ENCODE results near the gene CAMKMT. TPM values are rescaled to one million over a fixed set of nuclear protein-coding genes. Genes with fewer than 3 reads are reported as not detected.

Gene CAMKMT
- total RNA-seq, 1 experiment from 2014 or later = 17.4 TPM

- H4K20me1 ChIP-seq (ENCODE audit: control insufficient read depth, insufficient read depth, insufficient read length) = no peaks in the 10 kb centered on the region
Observed at GRCh38 chr2:44671276-44671675, 309.5 kb downstream of the CAMKMT start.

More at GRCh38 chr2:44671276-44671675, 309.5 kb downstream of the CAMKMT start:
- no peak overlapping the region for H4K8ac ChIP-seq (replicated peaks; ENCODE audit: insufficient read length, low read depth, low read length)
- peak overlapping the region; percentile 23 for H3K18ac ChIP-seq (ENCODE audit: insufficient read length, low read depth, low read length)
- peak overlapping the region; percentile 95; the same call in 1 of the 2 replicates for H2BK15ac ChIP-seq (ENCODE audit: low read depth, low read length)
- no peaks in the 10 kb centered on the region for H3K27me3 ChIP-seq (ENCODE audit: insufficient read depth, low read length)
- H3K27me3 Mint-ChIP-seq (ENCODE audit: low read depth) = no peaks in the 10 kb centered on the region
- H2BK20ac ChIP-seq (ENCODE audit: low read depth, low read length, poor library complexity, severe bottlenecking) = no peak overlapping the region
- no peaks in the 10 kb centered on the region for H3K23me2 ChIP-seq (ENCODE audit: insufficient read length, low read depth, low read length, poor library complexity, severe bottlenecking)
- no peak overlapping the region for H2BK12ac ChIP-seq (ENCODE audit: insufficient read length, low read depth, low read length)
- H3K4me1 Mint-ChIP-seq = peaks cover 15 to 20% of the 10 kb centered on the region in 2 experiments
- H2AFZ ChIP-seq (ENCODE audit: low read length) = no peak overlapping the region
- no peak overlapping the region for H2BK120ac ChIP-seq (ENCODE audit: low read depth, low read length, poor library complexity, severe bottlenecking)
- no peak overlapping the region for H3K9ac ChIP-seq (ENCODE audit: extremely low read depth, insufficient read length, low read length)
- no peak overlapping the region; a peak in 1 of 7 replicates for H3K27ac Mint-ChIP-seq
- no peak overlapping the region for H4K91ac ChIP-seq (ENCODE audit: insufficient read length, low read depth, low read length)
- no peaks in the 10 kb centered on the region for H3K79me1 ChIP-seq (ENCODE audit: insufficient read depth, low read depth, low read length, poor library complexity, severe bottlenecking)
- no peaks in the 10 kb centered on the region for H3K9me3 ChIP-seq (ENCODE audit: control insufficient read depth, low read depth, low read length)
- H4K5ac ChIP-seq (ENCODE audit: insufficient read length, low read depth, low read length) = no peak overlapping the region
- H3K79me2 ChIP-seq (ENCODE audit: insufficient read depth, low read length) = no peaks in the 10 kb centered on the region
- WGBS (ENCODE audit: extremely low coverage, insufficient read length, low lambda C conversion rate) = no CpG with 5 or more reads among the region's 2 CpGs
- H2AK5ac ChIP-seq (ENCODE audit: insufficient read length, low read length) = no peak overlapping the region
- H3K9me3 Mint-ChIP-seq = no peaks in the 10 kb centered on the region
- no peak overlapping the region for H3K27ac ChIP-seq (ENCODE audit: insufficient read length, low read depth, low read length)
- DNase-seq = no peak
- no peak overlapping the region for H3K4me2 ChIP-seq (ENCODE audit: insufficient read depth, insufficient read length, low read length)
- no peak overlapping the region for H3K4me3 Mint-ChIP-seq
- no peak overlapping the region; the same call in 1 of the 2 replicates for H3K14ac ChIP-seq (ENCODE audit: insufficient read depth, low read length)
- peaks cover 2% of the 10 kb centered on the region; the same call in 1 of the 2 replicates for H3K4me1 ChIP-seq (ENCODE audit: insufficient read depth, low read length)
- no peak overlapping the region for H2BK5ac ChIP-seq (ENCODE audit: insufficient read length, low read length)
- no peak overlapping the region for H3K4ac ChIP-seq (ENCODE audit: low read depth, low read length)
- no peak overlapping the region for H3T11ph ChIP-seq (ENCODE audit: low read length)
- no peak overlapping the region for H3K23ac ChIP-seq (ENCODE audit: insufficient read length, low read depth, low read length)
- no peaks in the 10 kb centered on the region for H3K36me3 Mint-ChIP-seq (ENCODE audit: insufficient read depth in 1 of 3, low read depth in 3 of 3)
- TF ChIP-seq, protein P1, sequence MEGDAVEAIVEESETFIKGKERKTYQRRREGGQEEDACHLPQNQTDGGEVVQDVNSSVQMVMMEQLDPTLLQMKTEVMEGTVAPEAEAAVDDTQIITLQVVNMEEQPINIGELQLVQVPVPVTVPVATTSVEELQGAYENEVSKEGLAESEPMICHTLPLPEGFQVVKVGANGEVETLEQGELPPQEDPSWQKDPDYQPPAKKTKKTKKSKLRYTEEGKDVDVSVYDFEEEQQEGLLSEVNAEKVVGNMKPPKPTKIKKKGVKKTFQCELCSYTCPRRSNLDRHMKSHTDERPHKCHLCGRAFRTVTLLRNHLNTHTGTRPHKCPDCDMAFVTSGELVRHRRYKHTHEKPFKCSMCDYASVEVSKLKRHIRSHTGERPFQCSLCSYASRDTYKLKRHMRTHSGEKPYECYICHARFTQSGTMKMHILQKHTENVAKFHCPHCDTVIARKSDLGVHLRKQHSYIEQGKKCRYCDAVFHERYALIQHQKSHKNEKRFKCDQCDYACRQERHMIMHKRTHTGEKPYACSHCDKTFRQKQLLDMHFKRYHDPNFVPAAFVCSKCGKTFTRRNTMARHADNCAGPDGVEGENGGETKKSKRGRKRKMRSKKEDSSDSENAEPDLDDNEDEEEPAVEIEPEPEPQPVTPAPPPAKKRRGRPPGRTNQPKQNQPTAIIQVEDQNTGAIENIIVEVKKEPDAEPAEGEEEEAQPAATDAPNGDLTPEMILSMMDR (conservative IDR thresholded peaks at IDR 0.05) = no peak
- no peak overlapping the region for H3K56ac ChIP-seq (ENCODE audit: insufficient read length, low read depth, low read length)

Data from H9 (cell line).